Kidney epithelial cell (primary cell): ENCODE measurements around the gene FABP7. TPM values are rescaled to one million over a fixed set of nuclear protein-coding genes. Genes with fewer than 3 reads are reported as not detected.

Source experiments
- DNase-seq: peaks from one replicate; pipeline ENCODE4 v3.0.0-alpha.2; 2010; ENCODE audit warnings: low read depth
- H3K27me3 ChIP-seq: 2 replicates; pipeline ENCODE4 v1.6.0; 2011; ENCODE audit warnings: low read length; ENCODE audit not compliant: control insufficient read depth, insufficient read depth
- H3K36me3 ChIP-seq: 2 replicates; pipeline ENCODE4 v1.5.1; 2011; ENCODE audit warnings: low read length; ENCODE audit not compliant: control insufficient read depth, insufficient read depth
- H3K4me3 ChIP-seq: 2 replicates; pipeline ENCODE4 v1.5.1; 2011; ENCODE audit warnings: low read depth, mild to moderate bottlenecking, control low read depth, low read length
- CTCF ChIP-seq: IDR thresholded peaks from 2 replicates; pipeline ENCODE4 v1.5.1; 2011; ENCODE audit warnings: mild to moderate bottlenecking, moderate library complexity, low read length, control low read depth, inconsistent platforms; ENCODE audit not compliant: insufficient read depth, poor library complexity, severe bottlenecking
- total RNA-seq: library from RNA; depleted of rRNA; stranded (reverse); fragments of >200 nt; gene quantifications from 2 replicates; pipeline ENCODE4 v1.2.3, GENCODE V29; 2015

The FABP7 gene
- total RNA-seq, 1 donor from 2014 or later = not detected

- Histone ChIP-seq H3K27me3 (no peaks in the 10 kb centered on the region), H3K36me3 (no peaks in the 10 kb centered on the region), H3K4me3 (no peak overlapping the region)
- DNase-seq = no peak
- no peak for TF ChIP-seq CTCF
Measured at GRCh38 chr6:122799916-122800686, 20.6 kb downstream of the FABP7 start.

- no peak for DNase-seq
- Histone ChIP-seq H3K36me3 (no peaks in the 10 kb centered on the region), H3K27me3 (no peaks in the 10 kb centered on the region), H3K4me3 (no peak overlapping the region)
- no peak for TF ChIP-seq CTCF
Measured at GRCh38 chr6:122800906-122801305, 21.4 kb downstream of the FABP7 start.

GRCh38 chr6:122801397-122801796, 21.9 kb downstream of the FABP7 start:
- Histone ChIP-seq H3K36me3 (no peaks in the 10 kb centered on the region), H3K27me3 (no peaks in the 10 kb centered on the region), H3K4me3 (no peak overlapping the region)
- TF ChIP-seq CTCF = no peak
- no peak for DNase-seq

GRCh38 chr6:122803171-122803661, 23.7 kb downstream of the FABP7 start:
- Histone ChIP-seq H3K27me3 (no peaks in the 10 kb centered on the region), H3K36me3 (no peaks in the 10 kb centered on the region), H3K4me3 (no peak overlapping the region)
- DNase-seq = no peak
- no peak for TF ChIP-seq CTCF

GRCh38 chr6:122804962-122805485, 25.5 kb downstream of the FABP7 start:
- Histone ChIP-seq H3K27me3 (no peaks in the 10 kb centered on the region), H3K36me3 (no peaks in the 10 kb centered on the region), H3K4me3 (no peak overlapping the region)
- DNase-seq = no peak
- TF ChIP-seq CTCF = no peak

- Histone ChIP-seq H3K27me3 (no peaks in the 10 kb centered on the region), H3K4me3 (no peak overlapping the region), H3K36me3 (no peaks in the 10 kb centered on the region)
- no peak for DNase-seq
- no peak for TF ChIP-seq CTCF
Measured at GRCh38 chr6:122806291-122806690, 26.8 kb downstream of the FABP7 start.
